BLaER1 treated with 17β-estradiol and CSF1 and Interleukin-3, amounts not matched to agents 10 nM and 100 nM (cell line): ENCODE measurements around the gene SORBS2.

Experiments
- H3K27ac ChIP-seq, 11 experiments: shearing (Covaris generic); formaldehyde crosslinking; 2 replicates each; pipeline ENCODE4 v1.8.1; 2022
- H3K27me3 ChIP-seq, 11 experiments: shearing (Covaris generic); formaldehyde crosslinking; 2 replicates each; pipeline ENCODE4 v1.8.1; 2022
- H3K36me3 ChIP-seq, 11 experiments: shearing (Covaris generic); formaldehyde crosslinking; 2 replicates each; pipeline ENCODE4 v1.8.1; 2022
- H3K4me1 ChIP-seq, 10 experiments: shearing (Covaris generic); formaldehyde crosslinking; 2 replicates each; pipeline ENCODE4 v1.8.1; 2022
- H3K4me2 ChIP-seq, 11 experiments: shearing (Covaris generic); formaldehyde crosslinking; 2 replicates each; pipeline ENCODE4 v1.8.1; 2022
- H3K4me3 ChIP-seq, 10 experiments: shearing (Covaris generic); formaldehyde crosslinking; 2 replicates each; pipeline ENCODE4 v1.8.1; 2022
- H3K9ac ChIP-seq, 11 experiments: shearing (Covaris generic); formaldehyde crosslinking; 2 replicates each; pipeline ENCODE4 v1.8.1; 2022
- H3K9me3 ChIP-seq, 11 experiments: shearing (Covaris generic); formaldehyde crosslinking; replicated peaks in 1 of 11; 2 replicates each; pipeline ENCODE4 v1.8.1; 2022
- H4K20me1 ChIP-seq, 11 experiments: shearing (Covaris generic); formaldehyde crosslinking; 2 replicates each; pipeline ENCODE4 v1.8.1; 2022
- Cebpa-rat ChIP-seq, 11 experiments: shearing (Covaris generic); IDR thresholded peaks; 2 replicates each; pipeline ENCODE4 v1.8.1; 2022

SORBS2 gene

DNA sequence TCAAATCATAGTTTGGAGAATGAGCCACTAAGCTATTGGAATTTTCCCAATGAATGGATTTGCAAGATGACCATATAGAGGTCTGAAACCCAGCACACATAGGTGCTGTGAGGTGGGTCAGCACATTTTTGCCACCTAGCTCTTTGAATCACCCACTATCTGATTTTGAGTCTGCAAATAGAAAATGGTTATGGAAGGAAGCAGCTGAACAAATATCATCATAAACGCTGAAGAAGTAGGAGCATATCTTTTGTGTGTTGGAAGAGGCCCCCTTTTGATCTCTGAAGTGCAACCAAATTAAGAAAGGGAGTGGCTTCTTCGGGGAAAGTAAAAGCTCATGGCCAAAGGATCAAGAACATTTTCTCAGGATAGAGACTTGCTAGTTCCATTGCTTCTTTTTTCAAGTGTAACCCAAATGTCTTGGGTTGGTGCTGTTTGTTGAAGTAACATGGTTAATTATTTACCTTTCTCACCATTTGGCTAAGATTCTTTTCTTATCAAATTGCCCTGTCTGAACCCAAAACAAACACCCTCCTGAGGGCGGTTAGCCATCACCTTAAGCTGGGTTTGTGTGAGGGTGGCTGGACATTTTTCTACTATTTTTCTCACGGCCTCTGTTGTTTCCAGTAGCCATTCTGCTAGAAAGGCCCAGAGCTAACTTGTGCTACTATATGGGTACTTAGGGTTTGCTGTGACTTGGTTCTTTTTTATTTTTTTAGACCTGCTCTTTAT, 18.4 kb upstream of the SORBS2 start:
- no peak overlapping the region for H3K27ac ChIP-seq
- no peaks in the 10 kb centered on the region for H3K27me3 ChIP-seq
- H3K4me2 ChIP-seq: peak overlapping the region in 5 of 11 experiments; percentile 2 to 45 (median 25); a peak in 7 of 22 replicates
- peaks cover 0 to 9% (median 0%) of the 10 kb centered on the region in 10 experiments; a peak in 4 of 20 replicates for H3K4me1 ChIP-seq
- H3K4me3 ChIP-seq: no peak overlapping the region
- no peaks in the 10 kb centered on the region for H3K36me3 ChIP-seq
- no peaks in the 10 kb centered on the region; a peak in 1 of 22 replicates for H3K9me3 ChIP-seq
- H4K20me1 ChIP-seq: no peaks in the 10 kb centered on the region
- no peak for TF ChIP-seq Cebpa-rat (IDR thresholded peaks at IDR 0.05)
- no peak overlapping the region for H3K9ac ChIP-seq

DNA sequence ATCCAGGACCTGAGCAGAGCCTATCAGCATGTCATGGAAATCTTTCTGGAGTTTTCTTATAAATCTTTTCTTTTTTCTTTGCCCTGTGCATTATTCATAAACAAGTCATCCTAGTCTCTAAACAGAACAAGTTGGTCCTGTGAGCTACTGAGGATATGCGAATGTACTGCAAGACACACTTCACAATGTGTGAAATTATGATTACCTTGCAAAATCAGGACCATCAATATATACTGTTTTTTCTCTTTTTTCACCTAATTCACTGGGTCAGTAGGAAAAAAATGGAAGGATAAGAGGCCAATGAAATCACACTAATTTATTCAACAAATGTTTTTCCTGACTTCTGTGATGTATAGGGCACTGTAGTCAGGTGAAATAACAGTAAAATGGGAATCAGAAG, 14.4 kb upstream of the SORBS2 start:
- TF ChIP-seq Cebpa-rat (IDR thresholded peaks at IDR 0.05): no peak
- H3K9ac ChIP-seq: no peak overlapping the region
- H3K27me3 ChIP-seq: no peaks in the 10 kb centered on the region
- H3K4me3 ChIP-seq: no peak overlapping the region
- H3K36me3 ChIP-seq: no peaks in the 10 kb centered on the region
- peaks cover 0 to 9% (median 6%) of the 10 kb centered on the region in 10 experiments; a peak in 10 of 20 replicates for H3K4me1 ChIP-seq
- H3K4me2 ChIP-seq: no peak overlapping the region
- no peaks in the 10 kb centered on the region for H4K20me1 ChIP-seq
- no peaks in the 10 kb centered on the region; a peak in 1 of 22 replicates for H3K9me3 ChIP-seq
- no peak overlapping the region for H3K27ac ChIP-seq

DNA sequence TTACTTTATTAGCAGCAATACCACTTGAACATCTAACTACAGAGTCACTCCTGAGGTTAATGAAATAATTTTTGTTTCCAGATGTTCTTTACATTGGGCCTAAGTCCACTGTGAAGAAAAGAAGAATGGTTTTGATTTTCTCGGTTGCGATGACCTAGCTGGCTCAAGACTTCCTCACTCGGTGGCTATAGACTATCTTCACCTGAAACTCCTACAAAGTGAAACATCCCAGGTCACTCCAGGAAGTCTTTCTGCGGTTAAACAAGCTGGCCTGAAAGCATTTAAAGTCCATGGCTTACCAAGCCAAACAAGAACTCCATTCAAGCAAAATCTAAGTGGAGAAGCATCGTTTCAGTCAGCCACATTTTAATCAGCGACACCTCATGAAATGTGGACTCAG, 13.7 kb upstream of the SORBS2 start:
- no peak overlapping the region for H3K27ac ChIP-seq
- H4K20me1 ChIP-seq: no peaks in the 10 kb centered on the region
- no peak for TF ChIP-seq Cebpa-rat (IDR thresholded peaks at IDR 0.05)
- no peaks in the 10 kb centered on the region; a peak in 1 of 22 replicates for H3K9me3 ChIP-seq
- no peaks in the 10 kb centered on the region for H3K36me3 ChIP-seq
- peaks cover 0 to 13% (median 6%) of the 10 kb centered on the region in 10 experiments; a peak in 10 of 20 replicates for H3K4me1 ChIP-seq
- no peak overlapping the region for H3K9ac ChIP-seq
- no peak overlapping the region for H3K4me2 ChIP-seq
- no peak overlapping the region for H3K4me3 ChIP-seq
- no peaks in the 10 kb centered on the region for H3K27me3 ChIP-seq

DNA sequence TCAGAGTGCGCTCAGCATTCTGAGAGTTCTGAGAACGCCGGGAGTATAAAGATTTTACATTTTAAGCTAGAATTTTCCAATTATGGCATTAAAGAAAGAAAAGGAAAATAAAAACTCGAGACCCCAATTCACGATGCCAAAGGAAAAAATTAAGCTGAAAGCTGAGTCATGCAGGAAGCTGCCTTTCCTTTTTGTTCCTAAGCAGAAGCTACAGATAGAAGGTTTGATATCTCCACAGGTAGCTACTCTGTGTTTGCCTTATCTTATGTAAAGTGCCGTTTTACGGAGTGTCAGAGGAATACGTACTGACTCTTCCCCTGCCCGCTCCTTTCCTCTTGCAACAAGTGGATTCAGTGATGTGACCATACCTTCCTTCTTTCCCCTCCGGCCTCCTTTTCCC, 10.8 kb upstream of the SORBS2 start:
- Histone ChIP-seq H4K20me1 (no peaks in the 10 kb centered on the region), H3K36me3 (no peaks in the 10 kb centered on the region), H3K27ac (no peak overlapping the region), H3K27me3 (no peaks in the 10 kb centered on the region), H3K4me2 (peak overlapping the region in 4 of 11 experiments; percentile 1 to 53 (median 26); a peak in 4 of 22 replicates), H3K4me3 (no peak overlapping the region), H3K4me1 (peaks cover 0 to 8% (median 4%) of the 10 kb centered on the region in 10 experiments; a peak in 7 of 20 replicates), H3K9me3 (peaks cover 0 to 3% (median 0%) of the 10 kb centered on the region in 11 experiments; a peak in 1 of 22 replicates), H3K9ac (no peak overlapping the region)
- TF ChIP-seq Cebpa-rat (IDR thresholded peaks at IDR 0.05): no peak

DNA sequence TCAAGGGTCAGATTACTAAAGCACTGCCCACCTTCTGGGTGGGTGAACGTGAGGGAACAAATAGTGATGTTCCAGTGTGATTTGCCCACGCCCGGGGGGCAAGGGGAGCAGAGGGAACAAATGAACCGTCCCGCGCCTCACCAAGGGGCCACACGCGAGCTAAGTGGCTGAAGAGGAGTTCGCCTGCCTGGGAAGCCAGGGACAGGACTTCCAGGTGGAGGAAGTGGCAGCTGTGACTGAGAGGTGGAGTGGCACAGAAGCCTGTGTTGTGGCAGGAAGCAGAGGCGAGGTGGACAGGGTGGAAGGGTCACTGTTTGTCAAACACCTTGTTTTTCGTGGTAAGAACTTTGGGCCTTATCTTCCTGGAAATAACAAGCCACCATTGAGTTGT, 9.0 kb upstream of the SORBS2 start:
- no peak for TF ChIP-seq Cebpa-rat (IDR thresholded peaks at IDR 0.05)
- no peak overlapping the region for H3K4me2 ChIP-seq
- H3K9me3 ChIP-seq: 0 out of 22 replicates have a peak, but pooled peaks cover 0 to 3% (median 0%) of the 10 kb centered on the region in 11 experiments
- no peaks in the 10 kb centered on the region for H4K20me1 ChIP-seq
- peaks cover 0 to 8% (median 4%) of the 10 kb centered on the region in 10 experiments; a peak in 7 of 20 replicates for H3K4me1 ChIP-seq
- H3K36me3 ChIP-seq: no peaks in the 10 kb centered on the region
- H3K4me3 ChIP-seq: no peak overlapping the region
- no peaks in the 10 kb centered on the region for H3K27me3 ChIP-seq
- H3K27ac ChIP-seq: no peak overlapping the region
- H3K9ac ChIP-seq: no peak overlapping the region

DNA sequence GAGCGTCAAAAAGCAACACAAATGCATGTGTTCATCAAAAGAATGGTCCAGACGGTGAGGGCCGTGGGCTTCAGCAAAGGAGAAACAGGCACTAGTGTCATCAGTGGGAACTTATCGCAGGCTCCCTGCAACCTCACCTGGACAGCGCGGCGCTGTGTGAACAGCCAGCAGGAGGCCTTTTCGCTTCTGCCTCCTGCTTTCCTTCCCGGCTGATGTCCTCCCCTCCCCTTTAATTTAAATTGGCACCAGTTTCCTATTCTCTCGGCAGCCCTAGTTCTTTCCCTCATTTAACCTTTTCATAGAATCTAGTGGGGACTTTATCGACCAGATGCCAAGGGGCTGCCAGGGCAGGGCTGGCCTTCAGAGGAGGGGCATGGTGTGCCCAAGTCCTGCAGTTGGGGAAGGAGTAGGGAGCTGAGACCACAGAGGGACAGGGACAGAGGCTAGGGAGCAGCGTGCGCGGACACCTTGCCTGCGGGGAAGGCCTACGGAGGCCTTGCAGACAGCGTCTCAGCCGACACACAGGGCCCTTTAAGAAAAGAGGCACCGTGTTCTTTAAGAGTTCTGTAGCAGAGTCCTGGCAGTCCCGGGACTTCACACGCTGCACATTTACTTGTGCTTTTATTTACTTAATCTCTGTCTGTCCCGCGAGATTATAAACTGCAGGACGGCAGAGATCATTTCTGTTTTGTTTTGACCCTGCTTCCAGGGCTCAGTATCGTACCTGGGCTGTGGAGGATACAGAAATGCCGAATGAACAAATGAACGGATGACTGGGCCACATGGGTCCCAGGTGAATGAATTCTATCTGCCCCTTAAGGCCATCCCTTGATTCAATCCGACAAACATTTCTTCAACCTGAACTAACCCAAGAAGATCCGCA, 8.4 kb upstream of the SORBS2 start:
- Histone ChIP-seq H3K27me3 (no peaks in the 10 kb centered on the region), H3K4me1 (peaks cover 0 to 8% (median 4%) of the 10 kb centered on the region in 10 experiments; a peak in 7 of 20 replicates), H3K4me2 (no peak overlapping the region), H3K4me3 (no peak overlapping the region), H3K27ac (no peak overlapping the region), H3K9ac (no peak overlapping the region), H4K20me1 (no peaks in the 10 kb centered on the region), H3K36me3 (no peaks in the 10 kb centered on the region), H3K9me3 (0 out of 22 replicates have a peak, but pooled peaks cover 0 to 3% (median 0%) of the 10 kb centered on the region in 11 experiments)
- TF ChIP-seq Cebpa-rat (IDR thresholded peaks at IDR 0.05): no peak

DNA sequence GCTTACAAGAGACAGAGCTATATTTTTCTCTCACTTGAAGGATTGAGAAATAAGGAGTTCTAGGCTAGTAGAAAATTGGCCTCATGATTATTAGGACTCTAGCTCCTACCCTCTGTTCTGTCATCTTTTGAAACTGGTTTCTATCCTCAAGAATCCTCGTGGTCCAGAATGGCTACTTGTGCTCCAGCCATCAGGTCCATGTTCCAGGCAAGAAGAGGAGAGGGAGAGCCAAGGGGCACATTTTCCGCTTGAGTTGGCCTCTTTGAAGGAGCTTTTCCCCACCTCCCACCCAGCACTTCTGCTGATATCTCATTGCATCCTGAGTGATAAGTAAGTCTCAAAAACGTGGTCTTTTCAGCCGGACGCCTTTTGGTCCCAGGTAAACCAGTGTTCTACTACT, 7.2 kb upstream of the SORBS2 start:
- no peak overlapping the region for H3K4me2 ChIP-seq
- no peaks in the 10 kb centered on the region for H3K27me3 ChIP-seq
- no peak overlapping the region for H3K9ac ChIP-seq
- 0 out of 22 replicates have a peak, but pooled peaks cover 0 to 3% (median 0%) of the 10 kb centered on the region in 11 experiments for H3K9me3 ChIP-seq
- no peaks in the 10 kb centered on the region for H4K20me1 ChIP-seq
- H3K4me1 ChIP-seq: peaks cover 0 to 8% (median 4%) of the 10 kb centered on the region in 10 experiments; a peak in 7 of 20 replicates
- TF ChIP-seq Cebpa-rat (IDR thresholded peaks at IDR 0.05): no peak
- H3K27ac ChIP-seq: no peak overlapping the region
- no peak overlapping the region for H3K4me3 ChIP-seq
- H3K36me3 ChIP-seq: no peaks in the 10 kb centered on the region

DNA sequence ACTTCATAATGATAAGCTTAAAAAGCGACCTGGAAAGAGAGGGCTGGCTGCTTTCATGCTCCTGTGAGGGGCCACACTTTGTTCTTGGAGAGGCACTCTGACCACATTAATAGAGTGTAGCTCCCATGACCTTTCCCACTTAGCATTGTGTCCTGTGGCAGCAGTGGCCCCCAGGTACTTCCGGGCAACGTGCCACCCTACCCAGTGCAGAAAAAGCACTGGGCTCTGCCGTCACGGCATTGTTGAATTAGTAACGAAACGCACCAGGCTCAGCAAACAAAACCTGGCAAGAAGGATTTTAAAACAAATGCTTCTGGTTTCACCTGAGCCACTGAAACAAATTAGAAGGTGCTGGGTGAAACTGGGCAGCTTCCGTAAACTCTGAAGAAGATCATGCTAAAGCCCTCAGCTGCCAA, 5.4 kb upstream of the SORBS2 start:
- Histone ChIP-seq H3K9me3 (0 out of 22 replicates have a peak, but pooled peaks cover 0 to 3% (median 0%) of the 10 kb centered on the region in 11 experiments), H3K27me3 (no peaks in the 10 kb centered on the region), H4K20me1 (no peaks in the 10 kb centered on the region), H3K4me1 (peaks cover under 1 to 17% (median 2%) of the 10 kb centered on the region in 10 experiments; a peak in 18 of 20 replicates), H3K27ac (no peak overlapping the region), H3K4me3 (no peak overlapping the region), H3K4me2 (no peak overlapping the region), H3K9ac (no peak overlapping the region), H3K36me3 (no peaks in the 10 kb centered on the region)
- no peak for TF ChIP-seq Cebpa-rat (IDR thresholded peaks at IDR 0.05)

DNA sequence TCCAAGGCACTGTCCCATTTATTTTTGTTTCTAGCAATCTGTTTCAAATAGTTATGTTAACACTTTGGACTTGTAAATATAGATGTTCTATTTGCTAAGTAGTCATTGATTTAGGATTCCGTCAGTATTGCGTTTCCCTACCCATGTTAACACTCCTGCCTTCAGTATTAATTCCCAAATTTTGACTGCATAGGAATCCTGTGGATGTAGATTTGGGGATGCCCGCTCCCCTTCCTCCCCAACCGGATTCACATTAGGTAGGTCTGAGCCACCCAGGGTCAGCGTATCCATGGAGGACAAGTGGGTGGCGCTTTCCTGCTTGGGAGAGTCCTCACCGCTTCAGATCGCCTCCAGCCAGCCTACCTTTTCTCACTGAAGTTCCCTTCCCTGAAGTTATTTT, 1.1 kb upstream of the SORBS2 start:
- no peaks in the 10 kb centered on the region for H3K9me3 ChIP-seq
- peaks cover 0 to 34% (median 9%) of the 10 kb centered on the region in 11 experiments; a peak in 10 of 22 replicates for H3K27me3 ChIP-seq
- H4K20me1 ChIP-seq: no peaks in the 10 kb centered on the region
- H3K27ac ChIP-seq: no peak overlapping the region
- H3K4me3 ChIP-seq: no peak overlapping the region
- no peaks in the 10 kb centered on the region for H3K36me3 ChIP-seq
- H3K4me2 ChIP-seq: peak overlapping the region in 5 of 11 experiments; percentile 1 to 94 (median 46); a peak in 8 of 22 replicates
- H3K9ac ChIP-seq: no peak overlapping the region
- H3K4me1 ChIP-seq: peaks cover 21 to 51% (median 33%) of the 10 kb centered on the region in 10 experiments
- TF ChIP-seq Cebpa-rat (IDR thresholded peaks at IDR 0.05): no peak
